ENCODE results near the gene GPR17. TPM values are rescaled to one million over a fixed set of nuclear protein-coding genes. Genes with fewer than 3 reads are reported as not detected.

Gene GPR17
- total RNA-seq, 1 experiment from 2014 or later: 0.35 TPM

DNA sequence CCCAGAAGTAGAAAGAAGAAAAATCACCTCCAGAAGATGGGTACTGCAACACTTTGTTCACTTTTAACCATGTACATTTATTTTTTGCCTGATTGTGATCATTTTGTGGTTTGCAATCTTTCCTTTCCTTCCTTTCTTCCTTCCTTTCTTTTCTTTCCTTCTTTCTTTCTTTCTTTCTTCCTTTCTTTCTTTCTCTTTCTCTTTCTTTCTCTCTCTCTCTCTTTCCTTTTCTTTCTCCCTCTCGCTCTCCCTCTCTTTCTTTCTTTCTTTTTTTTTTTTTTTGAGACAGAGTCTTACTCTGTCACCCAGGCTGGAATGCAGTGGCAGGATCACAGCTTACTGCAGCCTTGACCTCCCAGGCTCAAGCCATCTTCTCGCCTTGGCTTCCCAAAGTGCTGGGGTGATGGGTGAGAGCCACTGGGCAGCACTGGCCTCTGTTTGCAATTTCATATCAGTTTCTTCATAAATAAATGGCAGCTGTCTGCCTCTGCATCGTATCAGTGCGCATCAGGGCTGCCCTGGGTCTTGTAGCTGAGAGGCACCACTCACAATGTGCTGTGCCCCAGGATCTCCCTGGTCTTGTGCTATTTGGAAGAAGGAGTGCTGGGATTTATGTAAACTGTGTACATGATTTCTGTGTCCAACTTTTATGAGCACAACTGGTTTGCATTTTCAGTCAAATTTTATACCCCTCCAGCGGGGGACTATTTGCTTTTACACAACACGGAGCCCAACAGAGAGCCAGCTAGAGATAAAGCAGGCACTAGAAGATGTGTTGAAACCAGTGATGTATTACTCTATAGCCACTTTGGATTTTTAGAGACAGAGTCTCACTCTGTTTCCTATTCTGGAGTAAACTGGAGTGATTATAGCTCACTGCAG lies 36.3 kb downstream of the GPR17 start:
- H3K4me3 Mint-ChIP-seq: no peak overlapping the region
- Histone ChIP-seq H3K79me2 (ENCODE audit: insufficient read depth, low read length) (no peaks in the 10 kb centered on the region), H4K91ac (ENCODE audit: insufficient read length, low read depth, low read length) (no peak overlapping the region), H3K27me3 (ENCODE audit: insufficient read depth, low read length) (no peaks in the 10 kb centered on the region), H3K56ac (ENCODE audit: insufficient read length, low read depth, low read length) (no peak overlapping the region), H3K9ac (ENCODE audit: extremely low read depth, insufficient read length, low read length) (no peak overlapping the region), H3K14ac (ENCODE audit: insufficient read depth, low read length) (no peak overlapping the region), H4K20me1 (ENCODE audit: control insufficient read depth, insufficient read depth, insufficient read length) (no peaks in the 10 kb centered on the region), H2BK15ac (ENCODE audit: low read depth, low read length) (no peak overlapping the region), H2BK12ac (ENCODE audit: insufficient read length, low read depth, low read length) (no peak overlapping the region), H3K4ac (ENCODE audit: low read depth, low read length) (no peak overlapping the region), H3T11ph (ENCODE audit: low read length) (no peak overlapping the region), H4K5ac (ENCODE audit: insufficient read length, low read depth, low read length) (no peak overlapping the region), H4K8ac (replicated peaks; ENCODE audit: insufficient read length, low read depth, low read length) (no peak overlapping the region), H3K4me1 (ENCODE audit: insufficient read depth, low read length) (no peaks in the 10 kb centered on the region; the same call in 1 of the 2 replicates), H2AK5ac (ENCODE audit: insufficient read length, low read length) (no peak overlapping the region), H3K9me3 (ENCODE audit: control insufficient read depth, low read depth, low read length) (no peaks in the 10 kb centered on the region), H2AFZ (ENCODE audit: low read length) (no peak overlapping the region), H3K27ac (ENCODE audit: insufficient read length, low read depth, low read length) (no peak overlapping the region), H3K18ac (ENCODE audit: insufficient read length, low read depth, low read length) (no peak overlapping the region), H3K23ac (ENCODE audit: insufficient read length, low read depth, low read length) (no peak overlapping the region), H2BK20ac (ENCODE audit: low read depth, low read length, poor library complexity, severe bottlenecking) (no peak overlapping the region), H2BK5ac (ENCODE audit: insufficient read length, low read length) (no peak overlapping the region), H2BK120ac (ENCODE audit: low read depth, low read length, poor library complexity, severe bottlenecking) (no peak overlapping the region), H3K4me2 (ENCODE audit: insufficient read depth, insufficient read length, low read length) (no peak overlapping the region), H3K23me2 (ENCODE audit: insufficient read length, low read depth, low read length, poor library complexity, severe bottlenecking) (no peaks in the 10 kb centered on the region), H3K79me1 (ENCODE audit: insufficient read depth, low read depth, low read length, poor library complexity, severe bottlenecking) (no peaks in the 10 kb centered on the region)
- TF ChIP-seq, protein P1, sequence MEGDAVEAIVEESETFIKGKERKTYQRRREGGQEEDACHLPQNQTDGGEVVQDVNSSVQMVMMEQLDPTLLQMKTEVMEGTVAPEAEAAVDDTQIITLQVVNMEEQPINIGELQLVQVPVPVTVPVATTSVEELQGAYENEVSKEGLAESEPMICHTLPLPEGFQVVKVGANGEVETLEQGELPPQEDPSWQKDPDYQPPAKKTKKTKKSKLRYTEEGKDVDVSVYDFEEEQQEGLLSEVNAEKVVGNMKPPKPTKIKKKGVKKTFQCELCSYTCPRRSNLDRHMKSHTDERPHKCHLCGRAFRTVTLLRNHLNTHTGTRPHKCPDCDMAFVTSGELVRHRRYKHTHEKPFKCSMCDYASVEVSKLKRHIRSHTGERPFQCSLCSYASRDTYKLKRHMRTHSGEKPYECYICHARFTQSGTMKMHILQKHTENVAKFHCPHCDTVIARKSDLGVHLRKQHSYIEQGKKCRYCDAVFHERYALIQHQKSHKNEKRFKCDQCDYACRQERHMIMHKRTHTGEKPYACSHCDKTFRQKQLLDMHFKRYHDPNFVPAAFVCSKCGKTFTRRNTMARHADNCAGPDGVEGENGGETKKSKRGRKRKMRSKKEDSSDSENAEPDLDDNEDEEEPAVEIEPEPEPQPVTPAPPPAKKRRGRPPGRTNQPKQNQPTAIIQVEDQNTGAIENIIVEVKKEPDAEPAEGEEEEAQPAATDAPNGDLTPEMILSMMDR (conservative IDR thresholded peaks at IDR 0.05): no peak
- peaks cover 6 to 13% of the 10 kb centered on the region in 2 experiments for H3K4me1 Mint-ChIP-seq
- no CpG with 5 or more reads among the region's 6 CpGs for WGBS (ENCODE audit: extremely low coverage, insufficient read length, low lambda C conversion rate)
- no peaks in the 10 kb centered on the region for H3K9me3 Mint-ChIP-seq
- no peaks in the 10 kb centered on the region for H3K36me3 Mint-ChIP-seq (ENCODE audit: insufficient read depth in 1 of 3, low read depth in 3 of 3)
- no peak for DNase-seq
- no peak overlapping the region for H3K27ac Mint-ChIP-seq
- peaks cover 31% of the 10 kb centered on the region for H3K27me3 Mint-ChIP-seq (ENCODE audit: low read depth)

Data from H9 (cell line).